Endometrium (tissue), 2 donors: ENCODE data around the gene SLC24A5.

Experiments
- FAIRE-seq: peaks from 2 replicates; lab custom pipeline; 2012; peaks lifted over from hg19 to GRCh38; lab: Jason Lieb, UNC
- donor health status: control.
- donor health status: control.

The SLC24A5 gene

DNA sequence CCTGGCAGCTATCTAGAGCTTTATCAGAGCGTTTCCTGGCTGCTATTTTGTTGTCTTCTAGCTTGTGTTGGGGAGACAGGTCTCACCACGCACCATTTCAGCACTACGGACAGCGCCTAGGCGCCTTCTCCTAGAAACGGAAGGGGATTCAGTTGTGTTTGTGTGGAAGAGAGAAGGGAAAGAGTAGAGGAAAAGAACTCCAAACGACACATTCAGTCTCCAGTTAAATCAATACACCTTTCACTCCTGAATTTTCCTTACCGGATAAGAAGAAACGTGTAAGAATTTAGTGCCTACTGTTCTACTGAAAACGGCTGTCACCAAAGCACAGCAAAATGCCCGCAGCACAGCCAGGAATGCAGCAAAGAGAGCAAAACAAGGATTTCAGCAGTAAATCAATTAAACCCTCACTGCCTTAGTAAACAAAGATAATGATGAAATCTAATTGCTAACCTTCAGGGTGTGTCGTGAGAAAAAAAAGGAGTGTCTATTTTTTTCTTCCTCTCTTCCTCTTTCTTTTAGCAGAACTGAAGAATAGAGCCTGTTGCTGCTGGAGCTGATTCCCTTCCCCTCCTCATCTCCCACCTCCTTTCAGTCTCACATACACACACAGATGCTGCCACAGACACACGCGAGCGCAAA is 70.3 kb downstream of the SLC24A5 start:
- FAIRE-seq = peak; percentile 84

DNA sequence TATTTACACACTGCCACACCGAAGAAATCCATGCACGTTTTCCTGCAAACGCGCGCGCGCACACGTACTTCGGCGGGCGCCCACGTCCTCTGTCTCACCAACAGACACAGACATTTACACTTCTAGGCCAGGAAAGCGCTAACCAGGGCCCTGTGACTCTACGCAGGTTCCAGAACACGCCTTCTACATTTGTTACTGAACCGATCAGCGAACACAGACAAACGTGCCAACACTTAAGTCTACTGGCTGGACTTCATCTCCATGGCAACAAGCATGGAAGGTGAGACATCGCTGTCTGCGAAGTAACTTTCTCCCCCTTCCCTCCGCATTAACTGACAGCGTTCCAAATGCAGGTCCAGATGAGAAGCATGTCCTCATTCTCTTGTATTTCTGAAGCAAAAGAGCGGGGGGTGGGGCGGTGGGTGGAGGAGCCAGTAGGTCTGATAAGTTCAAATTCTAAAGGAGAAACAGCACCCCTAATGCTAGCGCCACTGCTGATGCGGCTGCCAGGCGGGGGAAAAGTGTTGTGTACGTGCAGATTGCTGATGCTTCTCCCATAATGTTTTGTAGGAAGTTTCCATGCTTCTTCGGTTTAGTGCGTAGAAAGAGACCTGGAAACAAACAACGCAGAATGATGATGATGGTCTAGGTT is 70.9 kb downstream of the SLC24A5 start, which contains the start of gene CTXN2:
TSS of gene CTXN2 (plus strand) at position 92 of the 652 bp plus-strand sequence. CDS start 9,636 bp downstream, outside the sequence.
- FAIRE-seq = no peak
